Measurements from ENCODE around the gene SCAP.

- TF ChIP-seq POLR2AphosphoS5 (IDR thresholded peaks at IDR 0.05; ENCODE audit: borderline replicate concordance, low read depth, low read length), result no peak
- no peak for TF ChIP-seq EZH2 (IDR thresholded peaks at IDR 0.05)
Observed at GRCh38 chr3:47407237-47407636, 68.5 kb downstream of the SCAP start.

All from SK-N-MC (cell line).